Fibroblast of lung (primary cell): Measurements from ENCODE around the gene PIGC.

Experiments
- EZH2 ChIP-seq: IDR thresholded peaks from 2 replicates; pipeline ENCODE4 v1.5.1; 2012; ENCODE audit warnings: low read length, control low read depth, mild to moderate bottlenecking; ENCODE audit errors: missing control alignments
- TF ChIP-seq, protein P1 (sequence below), 2 donors: IDR thresholded peaks in 1 of 2; conservative IDR thresholded peaks in 1 of 2; 1 replicate in 1 of 2; 2 replicates in 1 of 2; pipeline ENCODE4 v1.5.1; 2011 to 2012; ENCODE audit warnings: low read length in 2 of 2, control low read depth in 1 of 2, inconsistent platforms in 1 of 2, low read depth in 1 of 2, mild to moderate bottlenecking in 1 of 2

DNA sequence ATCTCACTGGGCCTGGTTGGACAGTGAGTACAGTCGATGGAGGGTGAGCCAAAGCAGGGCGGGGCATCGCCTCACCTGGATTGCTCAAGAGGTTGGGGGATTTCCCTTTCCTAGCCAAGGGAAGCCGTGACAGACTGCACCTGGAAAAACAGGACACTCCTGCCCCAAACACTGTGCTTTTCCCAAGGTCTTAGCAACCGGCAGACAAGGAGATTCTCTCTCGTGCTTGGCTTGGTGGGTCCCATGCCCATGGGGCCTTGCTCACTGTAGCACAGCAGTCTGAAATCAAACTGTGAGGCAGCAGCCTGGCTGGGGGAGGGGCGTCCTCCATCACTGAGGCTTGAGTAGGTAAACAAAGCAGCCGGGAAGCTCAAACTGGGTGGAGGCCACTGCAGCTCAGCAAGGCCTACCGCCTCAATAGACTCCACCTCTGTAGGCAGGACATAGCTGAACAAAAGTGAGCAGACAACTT is 12.1 kb downstream of the PIGC start:
- TF ChIP-seq, protein P1, sequence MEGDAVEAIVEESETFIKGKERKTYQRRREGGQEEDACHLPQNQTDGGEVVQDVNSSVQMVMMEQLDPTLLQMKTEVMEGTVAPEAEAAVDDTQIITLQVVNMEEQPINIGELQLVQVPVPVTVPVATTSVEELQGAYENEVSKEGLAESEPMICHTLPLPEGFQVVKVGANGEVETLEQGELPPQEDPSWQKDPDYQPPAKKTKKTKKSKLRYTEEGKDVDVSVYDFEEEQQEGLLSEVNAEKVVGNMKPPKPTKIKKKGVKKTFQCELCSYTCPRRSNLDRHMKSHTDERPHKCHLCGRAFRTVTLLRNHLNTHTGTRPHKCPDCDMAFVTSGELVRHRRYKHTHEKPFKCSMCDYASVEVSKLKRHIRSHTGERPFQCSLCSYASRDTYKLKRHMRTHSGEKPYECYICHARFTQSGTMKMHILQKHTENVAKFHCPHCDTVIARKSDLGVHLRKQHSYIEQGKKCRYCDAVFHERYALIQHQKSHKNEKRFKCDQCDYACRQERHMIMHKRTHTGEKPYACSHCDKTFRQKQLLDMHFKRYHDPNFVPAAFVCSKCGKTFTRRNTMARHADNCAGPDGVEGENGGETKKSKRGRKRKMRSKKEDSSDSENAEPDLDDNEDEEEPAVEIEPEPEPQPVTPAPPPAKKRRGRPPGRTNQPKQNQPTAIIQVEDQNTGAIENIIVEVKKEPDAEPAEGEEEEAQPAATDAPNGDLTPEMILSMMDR (conservative IDR thresholded peaks at IDR 0.05 in 1 of 2, IDR thresholded peaks at IDR 0.05 in 1 of 2; ENCODE audit: low read depth in 1 of 2, low read length in 2 of 2): no peak
- no peak for TF ChIP-seq EZH2
